HuH-7 (cell line): ENCODE results near the gene PTGES3.
"Not testable (repeated sequence)": the region's sequence is repeated elsewhere in the genome, so short reads cannot be mapped to it uniquely, and the experiment has no call there.

Experiments
- DNase-seq: peaks from one replicate; pipeline ENCODE4 v3.0.0; 2011; ENCODE audit warnings: low spot score

PTGES3 gene

DNA sequence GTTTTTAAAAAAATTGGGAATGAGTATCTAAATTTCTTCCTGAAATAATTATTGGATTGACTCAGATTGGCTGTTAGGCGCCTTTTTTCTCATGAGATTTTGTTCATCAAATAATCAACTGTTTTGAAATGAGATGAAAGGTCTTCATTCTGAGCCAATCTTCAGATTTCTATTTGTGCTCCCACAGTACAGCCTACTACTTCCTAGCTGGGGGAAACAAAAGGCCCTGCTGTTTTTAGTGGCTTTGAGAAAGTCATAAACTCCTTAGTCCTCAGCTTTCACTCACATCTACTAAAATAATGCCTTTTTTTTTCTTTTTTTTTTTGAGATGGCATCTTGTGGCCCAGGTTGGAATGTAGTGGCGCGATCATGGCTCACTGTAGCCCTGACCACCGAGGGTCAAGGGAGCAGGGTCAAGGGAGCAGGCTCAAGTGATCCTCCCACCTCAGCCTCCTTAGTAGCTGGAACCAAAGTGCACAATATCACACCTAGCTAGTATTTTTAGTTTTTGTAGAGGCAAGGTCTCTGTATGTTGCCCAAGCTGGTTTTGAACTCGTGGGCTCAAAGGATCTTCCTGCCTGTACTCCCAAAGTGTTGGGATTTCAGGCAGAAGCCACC lies 21.8 kb upstream of the PTGES3 start:
- DNase-seq = no peak

DNA sequence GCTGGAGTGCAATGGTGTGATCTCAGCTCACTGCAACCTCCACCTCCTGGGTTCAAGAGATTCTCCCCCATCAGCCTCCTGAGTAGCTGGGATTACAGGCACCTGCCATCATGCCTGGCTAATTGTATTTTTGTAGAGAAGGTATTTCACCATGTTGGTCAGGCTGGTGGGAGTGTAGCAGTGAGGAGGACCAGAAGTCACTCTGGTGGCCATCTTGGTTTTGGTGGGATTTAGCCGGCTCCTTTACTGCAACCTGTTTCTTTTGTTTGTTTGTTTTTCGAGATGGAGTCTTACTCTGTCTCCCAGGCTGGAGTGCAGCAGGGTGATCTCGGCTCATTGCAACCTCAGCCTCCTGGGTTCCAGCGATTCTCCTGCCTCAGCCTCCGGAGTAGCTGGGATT lies 16.4 kb upstream of the PTGES3 start:
- DNase-seq = not testable (repeated sequence)

DNA sequence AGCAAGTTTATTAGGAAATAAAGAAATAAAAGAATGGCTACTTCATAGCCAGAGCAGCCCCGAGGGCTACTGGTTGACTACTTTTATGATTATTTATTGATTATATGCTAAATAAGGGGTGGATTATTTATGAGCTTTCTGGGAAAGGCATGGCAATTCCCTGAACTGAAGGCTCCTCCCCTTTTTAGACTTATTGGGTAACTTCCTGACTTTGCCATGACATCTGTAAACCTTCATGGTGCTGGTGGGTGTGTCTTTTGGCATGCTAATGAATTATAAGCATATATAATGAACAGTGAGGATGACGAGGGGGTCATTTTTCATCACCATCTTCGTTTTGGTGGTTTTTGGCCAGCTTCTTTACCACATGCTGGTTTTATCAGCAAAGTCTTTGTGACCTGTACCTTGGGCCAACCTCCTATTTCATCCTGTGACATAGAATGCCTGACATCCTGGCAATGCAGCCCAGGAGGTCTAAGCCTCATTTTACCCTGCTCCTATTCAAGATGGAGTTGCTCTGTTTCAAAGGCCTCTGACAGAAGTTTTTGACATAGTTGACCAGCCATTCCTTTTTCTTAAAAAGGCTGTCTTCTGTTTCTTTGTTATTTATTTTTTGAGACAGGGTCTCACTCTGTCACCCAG lies 11.1 kb upstream of the PTGES3 start:
- DNase-seq = no peak

DNA sequence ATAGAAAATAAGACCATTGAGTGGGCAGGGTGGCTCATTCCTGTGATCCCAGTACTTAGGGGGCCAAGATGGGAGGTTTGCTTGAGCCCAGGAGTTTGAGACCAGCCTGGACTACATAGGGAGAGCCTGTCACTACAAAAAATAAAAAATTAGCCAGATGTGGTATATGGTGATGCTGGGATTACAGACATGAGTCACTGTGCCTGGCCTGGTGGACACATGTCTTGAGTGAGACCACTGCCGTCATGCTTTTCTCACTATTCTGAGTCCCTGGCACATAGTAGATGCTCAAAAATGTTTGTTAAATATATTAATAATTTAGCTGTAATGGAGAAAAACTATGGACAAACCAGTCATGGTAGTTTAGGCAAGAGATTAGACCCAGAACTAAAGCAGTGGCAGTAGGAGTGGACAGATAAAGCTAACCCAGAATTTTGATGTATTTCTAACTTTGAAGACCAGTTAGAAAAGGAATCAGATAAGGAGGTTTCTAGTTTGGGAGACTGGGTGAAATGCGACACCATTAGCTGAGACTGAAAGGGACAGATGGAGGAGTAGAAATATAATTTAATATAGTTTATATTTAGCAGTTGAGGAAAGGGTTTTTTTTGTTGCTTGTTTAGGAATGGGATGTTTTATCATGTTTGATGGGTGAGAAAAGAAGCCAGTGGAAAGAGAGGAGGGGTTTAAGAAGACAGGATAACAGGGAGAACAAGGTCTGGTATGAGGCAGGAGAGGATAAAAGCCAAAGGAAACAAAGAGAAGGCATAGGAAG lies 7.4 kb upstream of the PTGES3 start:
- no peak for DNase-seq

DNA sequence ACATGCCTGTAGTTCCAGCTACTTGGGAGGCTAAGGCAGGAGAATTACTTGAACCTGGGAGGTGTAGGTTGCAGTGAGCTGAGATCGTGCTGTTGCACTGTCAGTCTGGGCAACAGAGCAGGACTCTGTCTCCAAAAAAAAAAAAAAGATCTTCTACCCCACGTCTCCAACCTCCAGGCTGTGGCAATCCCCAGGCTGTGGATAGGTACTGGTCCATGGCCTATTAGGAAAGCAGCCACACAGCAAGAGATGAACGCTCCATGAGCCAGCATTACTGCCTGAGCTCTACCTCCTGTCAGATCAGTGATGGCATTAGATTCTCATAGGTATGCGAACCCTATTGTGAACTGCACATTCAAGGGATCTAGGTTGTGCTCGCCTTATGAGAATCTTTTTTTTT lies 6.1 kb upstream of the PTGES3 start:
- no peak for DNase-seq

DNA sequence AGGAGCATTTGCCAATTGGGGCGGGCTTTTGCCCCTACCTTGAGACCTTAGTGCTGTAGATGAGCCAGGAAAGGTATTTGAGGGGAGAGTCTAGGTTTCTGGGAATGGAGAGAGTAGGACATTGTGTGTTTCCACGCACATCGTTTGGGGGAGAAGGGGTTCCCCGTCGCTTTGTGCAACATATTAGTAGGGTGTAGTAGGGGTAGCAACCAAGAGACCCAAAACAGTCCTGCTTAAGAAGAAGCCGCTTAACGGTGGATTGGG lies 694 bp upstream of the PTGES3 start:
- no peak for DNase-seq

DNA sequence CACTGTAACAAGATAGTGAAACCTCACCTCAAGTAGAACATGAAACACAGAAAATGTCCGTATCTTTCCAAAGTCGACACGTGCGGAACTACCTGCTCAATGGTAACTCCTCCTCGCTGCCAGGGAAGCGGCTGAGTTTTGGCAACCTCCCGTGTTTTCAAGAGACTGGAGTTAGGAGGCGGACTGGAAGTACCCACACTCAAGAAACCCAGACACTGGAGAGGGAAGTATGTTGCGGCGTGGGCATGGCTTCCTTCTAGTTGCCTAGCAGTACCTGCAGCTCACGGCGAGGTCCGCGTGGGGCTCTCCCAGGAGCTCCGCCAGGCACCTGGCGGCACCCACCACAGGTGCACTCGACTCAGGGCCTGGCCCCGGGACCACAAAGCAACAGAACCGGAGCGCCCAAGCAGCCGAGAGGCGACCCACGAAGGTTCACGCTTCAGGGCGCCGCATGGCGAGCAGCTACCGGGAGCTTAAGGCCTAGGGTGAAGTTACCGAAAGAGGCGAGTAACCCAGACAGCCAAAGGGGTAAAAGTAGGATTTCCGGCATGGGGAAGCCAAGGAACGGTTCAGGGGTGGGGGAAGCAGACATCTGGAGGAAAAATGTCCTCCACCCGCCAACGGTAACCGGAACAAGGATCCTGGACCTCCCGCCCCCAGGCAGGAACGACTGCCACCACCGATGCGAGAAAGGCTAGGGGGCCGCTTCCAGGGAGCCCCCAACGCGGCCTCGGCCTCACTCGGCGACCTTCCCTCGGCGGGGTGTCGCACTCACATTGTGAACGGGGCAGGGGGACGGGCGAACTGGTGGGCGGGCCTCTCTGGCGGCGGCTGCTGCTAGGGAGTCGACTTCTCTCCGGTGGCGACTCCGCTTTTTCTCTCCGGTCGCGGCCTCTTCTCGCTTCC lies 608 bp downstream of the PTGES3 start:
- peak; percentile 18 for DNase-seq

DNA sequence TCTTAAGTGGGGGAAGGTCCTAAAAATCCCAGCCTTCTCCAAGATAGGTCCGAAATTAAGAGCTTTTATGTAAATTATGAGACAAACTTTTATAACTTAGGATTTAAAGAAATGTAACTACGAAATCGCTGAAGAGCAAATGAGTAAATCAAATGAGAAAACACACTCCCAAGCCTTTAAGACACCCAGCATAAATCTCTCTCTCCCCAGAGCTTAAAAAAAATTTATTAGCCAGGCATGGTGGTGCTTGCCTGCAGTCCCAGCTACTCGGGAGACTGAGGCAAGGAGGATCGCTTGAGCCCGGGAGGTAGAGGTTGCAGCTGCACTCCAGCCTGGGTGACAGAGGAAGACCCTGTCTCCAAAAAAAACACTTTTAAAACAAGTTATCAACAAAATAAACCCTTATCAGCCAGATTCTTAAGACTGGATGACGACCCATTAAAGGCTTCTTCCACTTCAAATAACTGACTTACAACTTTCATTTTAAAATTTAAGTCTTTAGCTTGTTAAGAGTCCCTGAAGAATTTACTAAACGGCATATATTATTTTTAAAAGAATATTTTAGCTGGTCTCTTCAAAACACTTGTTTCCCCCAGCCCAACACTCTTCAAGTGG lies 3.2 kb downstream of the PTGES3 start:
- no peak for DNase-seq

DNA sequence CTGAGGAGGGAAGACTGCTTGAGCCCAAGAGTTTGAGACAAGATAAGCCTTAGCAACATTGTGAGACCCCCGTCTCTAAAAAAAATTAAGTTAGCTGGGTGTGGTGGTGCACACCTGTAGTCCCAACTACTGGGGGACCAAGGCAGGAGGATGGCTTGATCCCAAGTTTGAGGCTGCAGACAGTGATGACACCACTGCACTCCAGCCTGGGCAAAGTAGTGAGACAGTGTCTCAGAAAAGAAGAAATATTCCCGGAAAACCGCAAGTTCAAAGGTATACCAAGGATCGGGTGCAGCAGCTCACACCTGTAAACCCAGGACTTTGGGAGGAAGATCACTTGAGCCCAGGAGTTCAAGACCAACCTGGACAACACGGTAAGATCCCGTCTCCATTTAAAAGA lies 5.8 kb downstream of the PTGES3 start:
- DNase-seq = no peak

DNA sequence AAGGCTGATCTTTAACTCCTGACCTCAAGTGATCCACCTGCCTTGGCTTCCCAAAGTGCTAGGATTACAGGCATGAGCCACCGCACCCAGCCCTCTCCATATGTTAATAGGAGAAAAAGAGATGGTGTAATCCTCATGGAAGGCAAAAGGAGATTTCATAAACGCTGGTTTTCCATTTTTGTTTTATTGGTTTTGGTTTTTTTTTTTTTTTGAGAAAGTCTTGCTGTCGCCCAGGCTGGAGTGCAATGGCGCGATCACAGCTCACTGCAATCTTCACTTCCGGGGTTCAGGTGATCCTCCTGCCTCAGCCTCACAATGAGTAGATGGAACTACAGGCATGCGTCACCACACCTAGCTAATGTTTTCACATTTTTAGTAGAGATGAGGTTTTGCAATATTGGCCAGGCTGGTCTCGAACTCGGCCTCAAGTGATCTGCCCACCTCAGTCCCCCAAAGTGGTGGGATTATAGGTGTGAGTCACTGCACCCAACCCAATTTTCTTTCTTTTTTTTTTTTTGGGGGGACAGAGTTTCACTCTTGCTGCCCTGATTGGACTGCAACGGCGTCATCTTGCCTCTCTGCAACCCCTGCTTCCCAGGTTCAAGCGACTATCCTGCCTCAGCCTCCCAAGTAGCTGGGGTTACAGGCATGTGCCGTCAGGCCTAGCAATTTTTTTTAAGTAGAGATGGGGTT lies 8.1 kb downstream of the PTGES3 start:
- no peak for DNase-seq

DNA sequence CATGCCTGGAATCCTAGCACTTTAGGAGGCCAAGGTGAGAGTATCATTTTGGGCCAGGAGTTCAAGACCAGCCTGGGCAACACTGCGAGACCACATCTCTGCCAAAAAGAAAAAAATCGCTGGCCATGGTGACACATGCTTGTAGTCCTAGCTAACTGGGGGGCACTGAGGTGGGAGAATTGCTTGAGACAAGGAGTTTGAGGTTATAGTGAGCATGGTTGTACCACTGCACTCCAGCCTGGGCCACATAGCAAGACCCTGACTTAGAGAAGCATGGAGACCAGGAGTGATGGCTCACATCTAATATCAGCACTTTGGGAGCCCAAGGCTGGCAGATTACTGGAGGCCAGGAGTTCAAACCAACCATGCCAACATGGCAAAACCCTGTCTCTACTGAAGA lies 9.2 kb downstream of the PTGES3 start:
- DNase-seq = no peak

DNA sequence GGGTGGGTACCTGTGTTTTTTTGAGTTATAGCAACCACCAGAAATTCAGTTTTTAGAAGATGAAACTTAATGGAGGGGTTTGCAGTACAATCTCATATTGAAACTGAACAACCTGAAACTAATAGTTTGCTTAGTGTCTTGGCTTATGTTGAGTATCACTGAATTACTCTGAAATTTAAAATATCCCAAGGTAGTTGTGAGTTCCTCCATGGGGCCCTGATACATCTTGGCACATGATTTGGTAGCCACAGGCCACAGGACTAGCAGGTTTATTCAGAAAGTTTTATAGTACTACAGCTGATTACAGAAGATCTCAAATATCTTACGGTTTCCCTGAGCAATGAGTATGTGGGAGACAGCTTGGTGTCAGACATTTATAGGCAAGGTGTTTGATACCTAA lies 10.4 kb downstream of the PTGES3 start:
- DNase-seq = no peak

DNA sequence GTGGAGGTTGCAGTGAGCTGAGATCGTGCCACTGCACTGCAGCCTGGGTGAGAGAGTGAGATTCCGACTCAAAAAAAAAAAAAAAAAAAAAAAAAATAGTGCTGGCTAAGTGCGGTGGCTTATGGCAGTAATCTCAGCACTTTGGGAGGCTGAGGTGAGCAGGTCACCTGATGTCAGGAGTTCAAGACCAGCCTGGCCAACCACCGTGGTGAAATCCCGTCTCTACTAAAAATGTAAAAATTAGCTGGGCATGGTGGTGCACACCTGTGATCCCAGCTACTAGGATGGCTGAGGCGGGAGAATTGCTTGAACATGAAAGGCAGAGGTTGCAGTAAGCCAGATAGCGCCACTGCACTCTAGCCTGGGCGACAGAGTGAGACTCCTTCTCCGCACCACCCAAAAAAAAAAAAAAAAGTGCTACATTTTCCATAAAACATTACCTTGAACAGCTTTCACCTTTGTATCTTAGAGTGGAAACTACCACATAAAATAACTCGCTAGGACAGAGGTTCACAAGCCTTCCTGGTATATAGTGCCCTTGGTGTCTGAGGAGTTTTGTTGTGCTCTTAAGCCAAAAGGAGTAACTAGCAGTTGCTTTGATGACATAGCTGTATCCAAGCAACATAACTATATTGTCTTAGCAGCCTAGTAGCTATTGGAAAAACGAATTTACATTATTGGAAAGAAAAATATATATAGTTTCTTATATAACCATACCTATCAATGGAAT lies 11.1 kb downstream of the PTGES3 start:
- DNase-seq = no peak

DNA sequence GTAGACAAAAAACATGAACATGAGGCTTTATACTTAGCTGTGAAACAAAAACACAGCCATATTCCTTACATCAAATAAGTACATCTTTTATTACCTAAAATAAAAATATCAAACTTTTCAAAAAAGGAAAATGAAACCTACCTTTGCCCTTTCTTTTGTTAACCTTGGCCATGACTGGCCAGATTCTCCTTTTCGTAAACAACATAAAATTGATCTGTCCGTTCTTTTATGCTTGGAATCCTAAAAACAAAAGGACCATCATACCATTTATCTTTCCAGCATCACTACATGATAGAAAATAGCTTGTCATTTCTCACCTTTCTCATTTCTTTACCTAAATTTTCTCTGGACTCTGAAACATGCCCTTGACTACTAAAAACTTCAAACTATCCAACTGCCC lies 16.5 kb downstream of the PTGES3 start:
- DNase-seq = no peak

DNA sequence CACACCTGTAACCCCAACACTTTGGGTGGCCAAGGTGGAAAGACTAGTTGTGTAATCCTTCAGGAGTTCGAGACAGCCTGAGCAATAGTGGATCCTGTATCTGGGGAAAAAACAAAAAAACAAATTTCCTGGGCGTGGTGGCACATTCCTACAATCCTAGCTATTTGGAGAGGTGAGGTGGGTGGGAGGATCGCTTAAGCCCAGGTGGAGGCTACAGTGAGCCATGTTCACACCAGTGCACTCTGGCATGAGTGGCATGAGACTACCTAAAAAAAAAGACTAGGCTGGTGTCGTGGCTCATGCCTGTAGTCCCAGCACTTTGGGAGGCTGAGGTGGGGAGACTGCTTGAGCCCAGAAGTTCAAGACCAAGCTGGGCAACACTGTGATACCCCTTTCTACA lies 17.2 kb downstream of the PTGES3 start:
- DNase-seq = no peak

DNA sequence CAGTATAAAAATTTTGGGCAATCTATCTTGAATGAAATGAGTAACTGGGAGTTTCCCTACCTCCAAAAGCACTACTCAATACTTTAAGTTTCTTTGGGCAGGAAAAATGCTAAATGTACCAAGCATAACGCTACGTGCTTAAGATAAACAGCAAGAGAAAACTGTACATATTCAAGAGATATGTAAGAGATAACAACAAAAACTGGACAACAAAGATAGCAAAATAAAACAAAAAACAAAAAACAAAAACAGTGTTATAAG lies 20.0 kb downstream of the PTGES3 start:
- DNase-seq = no peak

DNA sequence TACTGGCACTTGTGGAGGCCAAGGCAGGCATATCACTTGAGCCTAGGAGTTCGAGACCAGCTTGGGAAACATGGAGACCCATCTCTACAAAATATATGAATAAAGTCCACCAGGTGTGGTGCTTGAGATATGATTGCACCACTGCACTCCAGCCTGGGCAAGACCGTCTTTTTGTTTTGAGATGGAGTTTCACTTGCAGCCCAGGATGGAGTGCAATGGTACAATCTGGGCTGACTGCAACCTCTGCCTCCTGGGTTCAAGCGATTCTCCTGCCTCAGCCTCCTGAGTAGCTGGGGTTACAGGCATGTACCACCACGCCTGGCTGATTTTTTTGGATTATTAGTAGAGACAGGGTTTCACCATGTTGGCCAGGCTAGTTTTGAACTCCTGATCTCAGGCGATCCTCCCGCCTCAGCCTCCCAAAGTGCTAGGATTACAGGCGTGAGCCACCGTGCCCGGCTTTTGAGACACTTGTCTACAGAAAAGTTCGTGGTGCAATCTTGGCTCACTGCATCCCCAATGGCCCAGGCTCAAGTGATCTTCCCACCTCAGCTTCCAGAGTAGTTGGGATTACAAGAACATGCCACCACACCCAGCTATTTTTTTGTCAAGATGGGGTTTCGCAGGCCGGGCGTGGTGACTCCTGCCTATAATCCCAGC lies 26.0 kb downstream of the PTGES3 start:
- no peak for DNase-seq

DNA sequence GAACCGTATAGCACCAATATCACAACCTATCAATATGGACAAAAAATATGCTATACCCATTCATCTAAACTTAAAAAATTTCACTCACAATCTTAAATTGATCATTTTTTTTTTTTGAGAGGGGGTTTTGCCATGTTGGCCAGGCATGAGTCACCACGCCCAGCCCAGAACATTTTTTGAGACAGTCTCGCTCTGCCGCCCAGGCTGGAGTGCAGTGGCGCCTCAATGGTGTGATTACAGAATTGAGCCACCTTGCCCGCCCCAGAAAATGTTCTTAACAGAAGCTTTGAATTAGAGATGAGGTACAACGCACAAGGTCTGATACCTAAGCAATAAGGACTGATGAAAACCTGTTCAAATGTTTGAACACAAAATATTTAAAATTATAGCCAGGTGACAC lies 26.5 kb downstream of the PTGES3 start:
- DNase-seq = no peak

DNA sequence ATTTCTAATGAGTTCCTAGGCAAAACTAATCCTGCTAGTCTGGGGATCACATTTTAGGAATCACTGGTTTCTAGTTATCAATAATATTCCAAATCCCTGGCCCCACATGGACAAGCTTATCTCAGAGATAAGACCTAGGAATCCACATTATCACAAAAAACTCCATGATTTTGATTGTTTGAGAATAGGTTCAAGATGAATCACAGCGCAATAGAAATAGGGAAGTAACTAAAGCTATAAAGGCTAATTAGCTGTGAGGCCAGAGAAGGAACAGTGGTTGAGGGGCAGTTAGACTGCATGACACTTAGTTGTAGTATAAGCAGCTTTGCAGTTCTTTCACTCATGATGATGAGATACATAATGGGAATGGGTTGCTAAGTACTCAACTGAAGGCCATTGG lies 29.2 kb downstream of the PTGES3 start:
- no peak for DNase-seq

DNA sequence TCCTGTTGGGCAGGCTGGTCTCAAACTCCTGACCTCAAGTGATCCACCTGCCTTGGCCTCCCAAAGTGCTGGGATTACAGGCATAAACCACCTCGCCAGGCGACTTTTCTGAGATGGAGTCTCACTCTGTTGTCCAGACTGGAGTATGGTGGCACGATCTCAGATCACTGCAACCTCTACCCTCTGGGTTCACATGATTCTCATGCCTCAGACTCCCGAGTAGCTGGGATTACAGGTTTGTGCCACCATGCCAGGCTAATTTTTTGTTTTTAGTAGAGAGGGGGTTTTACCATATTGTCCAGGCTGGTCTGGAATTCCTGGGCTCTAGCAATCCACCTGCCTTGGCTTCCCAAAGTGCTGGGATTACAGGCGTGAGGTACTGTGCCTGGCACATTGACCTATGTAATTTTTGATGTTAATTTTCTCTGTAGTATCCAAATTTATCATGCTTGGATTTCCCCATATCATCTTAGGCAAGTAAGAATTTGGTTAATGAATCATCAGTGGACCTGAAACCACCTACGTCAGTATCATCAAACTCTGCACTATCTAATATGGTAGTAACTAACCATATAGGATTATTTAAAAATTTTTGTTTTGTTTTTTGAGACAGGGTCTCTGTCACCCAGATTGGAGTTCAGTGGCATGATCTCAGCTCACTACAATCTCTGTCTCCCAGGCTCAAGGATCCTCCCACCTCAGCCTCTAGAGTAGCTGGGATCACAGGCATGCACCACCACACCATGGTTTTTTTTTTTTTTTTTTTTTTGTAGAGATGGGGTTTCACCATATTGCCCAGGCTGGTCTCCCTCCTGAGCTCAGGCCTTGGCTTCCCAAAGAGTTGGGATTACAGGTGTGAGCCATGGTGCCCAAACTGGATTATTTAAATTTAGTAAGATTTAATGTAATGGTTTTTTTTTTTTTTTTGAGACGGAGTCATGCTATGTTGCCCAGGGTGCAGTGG lies 30.4 kb downstream of the PTGES3 start:
- no peak for DNase-seq
